SK-N-SH (cell line): ENCODE results near the gene UGT2A1. TPM values are rescaled to one million over a fixed set of nuclear protein-coding genes. Genes with fewer than 3 reads are reported as not detected.

Experiments used
- CTCF ChIA-PET: fragments of 300-600, 350-600 bp; formaldehyde crosslinking; extraction: SDS; loops from one replicate; lab custom pipeline; 2021; lab: Yijun Ruan, JAX
- POLR2A ChIA-PET: fragments of 350-600 bp; sonication (Branson Sonifier 250); formaldehyde crosslinking; extraction: SDS; loops from one replicate; lab custom pipeline; 2020; ENCODE audit warnings: antibody characterized with exemption, inconsistent platforms; lab: Yijun Ruan, JAX
- DNase-seq: peaks from one replicate; pipeline ENCODE4 v3.0.0; 2012
- H2AFZ ChIP-seq: fragments of 200-600 bp; sonication (generic); 2 replicates; pipeline ENCODE4 v1.8.1; 2016; ENCODE audit warnings: antibody characterized with exemption, mild to moderate bottlenecking, low read depth
- H3F3A ChIP-seq: fragments of 200-600 bp; sonication (generic); replicated peaks from 2 replicates; pipeline ENCODE3; 2016; ENCODE audit warnings: antibody characterized with exemption, mild to moderate bottlenecking; ENCODE audit not compliant: insufficient read depth
- H3K27ac ChIP-seq, 2 experiments: fragments of 200-500 bp in 1 of 2; fragments of 200-600 bp in 1 of 2; sonication (Bioruptor generic) in 1 of 2; sonication (generic), shearing (Covaris generic) in 1 of 2; 2 replicates each; pipeline versions ENCODE4 v1.5.1 to v1.6.1; 2014 to 2016; ENCODE audit warnings: low read depth in 2 of 2, inconsistent platforms in 1 of 2, low read length in 1 of 2, mild to moderate bottlenecking in 1 of 2, mixed read lengths in 1 of 2
- H3K27me3 ChIP-seq: fragments of 200-600 bp; sonication (generic), shearing (Covaris generic); 2 replicates; pipeline ENCODE4 v1.6.1; 2016; ENCODE audit warnings: mixed run types; ENCODE audit not compliant: insufficient read depth
- H3K36me3 ChIP-seq, 2 experiments: fragments of 200-500 bp in 1 of 2; fragments of 200-600 bp in 1 of 2; sonication (Bioruptor generic) in 1 of 2; sonication (generic) in 1 of 2; replicated peaks in 1 of 2; 2 replicates each; pipeline versions ENCODE3 to v1.5.1; 2014 to 2016; ENCODE audit warnings: low read length in 1 of 2, mild to moderate bottlenecking in 1 of 2; ENCODE audit not compliant: insufficient read depth in 2 of 2, control insufficient read depth in 1 of 2
- H3K4me1 ChIP-seq, 2 experiments: fragments of 200-500 bp in 1 of 2; fragments of 200-600 bp in 1 of 2; sonication (Bioruptor generic) in 1 of 2; sonication (generic), shearing (Covaris generic) in 1 of 2; 2 replicates each; pipeline versions ENCODE4 v1.5.1 to v1.6.1; 2014 to 2016; ENCODE audit warnings: low read depth in 1 of 2, low read length in 1 of 2, mixed run types in 1 of 2; ENCODE audit not compliant: insufficient read depth in 2 of 2, control insufficient read depth in 1 of 2
- H3K4me2 ChIP-seq: fragments of 200-600 bp; sonication (generic), shearing (Covaris generic); 2 replicates; pipeline ENCODE4 v1.6.1; 2017; ENCODE audit warnings: mixed run types
- H3K4me3 ChIP-seq, 2 experiments: fragments of 200-500 bp in 1 of 2; fragments of 200-600 bp in 1 of 2; sonication (Bioruptor generic) in 1 of 2; sonication (generic), shearing (Covaris generic) in 1 of 2; 2 replicates each; pipeline versions ENCODE4 v1.5.1 to v1.8.1; 2014 to 2016; ENCODE audit warnings: low read depth in 2 of 2, inconsistent platforms in 1 of 2, low read length in 1 of 2, mild to moderate bottlenecking in 1 of 2, mixed read lengths in 1 of 2, moderate library complexity in 1 of 2
- H3K79me2 ChIP-seq: fragments of 200-600 bp; sonication (generic); 2 replicates; pipeline ENCODE4 v1.8.1; 2017; ENCODE audit warnings: mild to moderate bottlenecking; ENCODE audit not compliant: insufficient read depth
- H3K9ac ChIP-seq: fragments of 200-600 bp; sonication (generic); 2 replicates; pipeline ENCODE4 v1.6.1; 2017; ENCODE audit warnings: mixed run types
- H3K9me2 ChIP-seq: fragments of 200-600 bp; sonication (generic); 2 replicates; pipeline ENCODE4 v1.6.1; 2017; ENCODE audit warnings: mixed run types
- H3K9me3 ChIP-seq: fragments of 200-600 bp; sonication (generic); 2 replicates; pipeline ENCODE4 v1.6.1; 2017; ENCODE audit warnings: mixed run types, mild to moderate bottlenecking, moderate library complexity
- H4K20me1 ChIP-seq: fragments of 200-600 bp; sonication (generic); 2 replicates; pipeline ENCODE4 v1.6.1; 2017; ENCODE audit warnings: mild to moderate bottlenecking, mixed run types; ENCODE audit not compliant: insufficient read depth
- CHD2 ChIP-seq: fragments of 150-350 bp; IDR thresholded peaks from 2 replicates; pipeline ENCODE4 v1.6.1; 2018; ENCODE audit warnings: low read length; ENCODE audit not compliant: partially characterized antibody
- CTCF ChIP-seq: fragments of 200-600 bp; sonication (generic); IDR thresholded peaks from 2 replicates; pipeline ENCODE4 v1.6.1; 2017; ENCODE audit warnings: antibody characterized with exemption, mild to moderate bottlenecking, moderate library complexity
- FOSL2 ChIP-seq: IDR thresholded peaks from 2 replicates; pipeline ENCODE4 v1.4.0; 2012; ENCODE audit warnings: low read depth, mild to moderate bottlenecking, moderate library complexity, borderline replicate concordance
- FOXJ3 ChIP-seq: sonication (generic); formaldehyde crosslinking; IDR thresholded peaks from 2 replicates; pipeline ENCODE4 v1.5.1; 2020; ENCODE audit warnings: mild to moderate bottlenecking, missing genetic modification reagents
- GABPA ChIP-seq: IDR thresholded peaks from 2 replicates; pipeline ENCODE4 v1.4.0; 2012; ENCODE audit warnings: low read depth, mild to moderate bottlenecking
- GATA2 ChIP-seq: sonication (generic); formaldehyde crosslinking; IDR thresholded peaks from 2 replicates; pipeline ENCODE4 v1.5.0; 2020; ENCODE audit warnings: mild to moderate bottlenecking, missing genetic modification reagents
- MAX ChIP-seq: IDR thresholded peaks from 2 replicates; pipeline ENCODE4 v1.4.0; 2012; ENCODE audit warnings: low read depth
- MEF2A ChIP-seq: IDR thresholded peaks from 2 replicates; pipeline ENCODE4 v1.4.0; 2012; ENCODE audit warnings: low read depth, borderline replicate concordance
- NRF1 ChIP-seq: IDR thresholded peaks from 2 replicates; pipeline ENCODE4 v1.6.1; 2012; ENCODE audit warnings: low read depth, mild to moderate bottlenecking, low read length
- PBX3 ChIP-seq: IDR thresholded peaks from 2 replicates; pipeline ENCODE4; 2012
- POLR2AphosphoS5 ChIP-seq: IDR thresholded peaks from 2 replicates; pipeline ENCODE4 v1.6.1; 2012; ENCODE audit warnings: low read depth, low read length
- RCOR1 ChIP-seq: fragments of 150-350 bp; IDR thresholded peaks from 2 replicates; pipeline ENCODE4 v1.6.1; 2017; ENCODE audit warnings: antibody characterized with exemption, low read length
- RFX5 ChIP-seq: IDR thresholded peaks from 2 replicates; pipeline ENCODE4 v1.6.1; 2012; ENCODE audit warnings: mild to moderate bottlenecking, improper control_type of control experiment, low read length
- SIN3A ChIP-seq: IDR thresholded peaks from 2 replicates; pipeline ENCODE4 v1.6.1; 2012; ENCODE audit warnings: low read depth, mild to moderate bottlenecking, low read length, moderate library complexity, borderline replicate concordance
- TCF12 ChIP-seq: IDR thresholded peaks from 2 replicates; pipeline ENCODE4 v1.4.0; 2012
- TEAD4 ChIP-seq: IDR thresholded peaks from 2 replicates; pipeline ENCODE4 v1.4.0; 2012; ENCODE audit warnings: mild to moderate bottlenecking, borderline replicate concordance; ENCODE audit not compliant: insufficient read depth
- USF2 ChIP-seq: fragments of 150-350 bp; IDR thresholded peaks from 2 replicates; pipeline ENCODE4 v1.6.1; 2017; ENCODE audit warnings: antibody characterized with exemption, low read length, low read depth, borderline replicate concordance
- WGBS: methylation state at CpG from one replicate; pipeline ENCODE4 v1.1.6; 2017; ENCODE audit warnings: low lambda C conversion rate; 5-methylcytosine and 5-hydroxymethylcytosine counted together
- polyA plus RNA-seq, 3 experiments: library from polyadenylated mRNA; depleted of rRNA; stranded (reverse); fragments of >200 nt; gene quantifications; 2 replicates each; pipeline ENCODE4 v1.2.3, GENCODE V29; 2012
- TF ChIP-seq, protein P1 (sequence below): fragments of 150-350 bp; IDR thresholded peaks from 2 replicates; pipeline ENCODE4 v1.6.1; 2016; ENCODE audit warnings: mild to moderate bottlenecking, low read depth, low read length
- TF ChIP-seq, protein P2 (sequence below): IDR thresholded peaks from 2 replicates; pipeline ENCODE4 v1.4.0; 2012; ENCODE audit warnings: low read depth, borderline replicate concordance

Gene UGT2A1
- polyA plus RNA-seq, 1 of the 3 experiments (the other 2 are of a cell fraction): 0.10 TPM

- TF ChIP-seq POLR2AphosphoS5 (no peak), FOXJ3 (no peak), GABPA (no peak), RCOR1 (no peak), MEF2A (no peak), USF2 (no peak)
- 3% methylated on average over 1 of the region's 1 CpG for WGBS
- Histone ChIP-seq H3K9me3 (no peaks in the 10 kb centered on the region), H3K4me2 (no peak overlapping the region), H3K27me3 (no peaks in the 10 kb centered on the region; the same call in 1 of the 2 replicates), H3K9me2 (no peaks in the 10 kb centered on the region), H3K79me2 (no peaks in the 10 kb centered on the region), H3K36me3 (no peaks in the 10 kb centered on the region), H3K9ac (no peak overlapping the region), H3F3A (no peaks in the 10 kb centered on the region), H4K20me1 (no peaks in the 10 kb centered on the region), H3K4me3 (no peak overlapping the region), H2AFZ (no peak overlapping the region), H3K27ac (no peak overlapping the region), H3K4me1 (no peaks in the 10 kb centered on the region)
- ChIA-PET POLR2A (no interaction called here), CTCF (interaction anchor here (1.0 kb wide), 1 partner anchor 12 kb away, joined by 3 read pairs; no protein-coding TSS in a partner anchor)
- no peak for DNase-seq
Measured at GRCh38 chr4:69610484-69610883, 42.6 kb downstream of the UGT2A1 start.

DNA sequence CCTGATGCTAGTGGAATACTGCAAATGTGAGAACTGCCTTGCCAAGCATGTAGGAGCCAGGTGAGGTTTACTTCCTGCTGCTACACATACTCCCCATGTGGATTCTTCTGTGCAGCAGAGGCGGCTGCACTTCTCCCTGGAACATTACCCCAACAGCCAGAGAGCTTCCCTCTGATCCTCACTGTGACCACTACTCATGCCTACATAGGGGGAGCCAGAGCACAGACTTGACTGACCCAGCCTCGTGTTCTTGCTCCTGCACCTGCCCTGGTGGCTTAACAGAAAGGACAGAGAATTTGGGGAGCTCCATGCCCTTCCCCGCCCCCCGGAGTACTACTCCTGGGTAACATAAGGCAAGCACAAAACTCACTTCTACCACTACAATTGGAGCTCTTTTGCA, 52.0 kb downstream of the UGT2A1 start:
- ChIA-PET POLR2A (no interaction called here), CTCF (no interaction called here)
- Histone ChIP-seq H3K36me3 (no peaks in the 10 kb centered on the region), H3K9me2 (no peaks in the 10 kb centered on the region), H3K4me2 (no peak overlapping the region), H3K4me1 (no peaks in the 10 kb centered on the region), H2AFZ (no peak overlapping the region), H3K27me3 (no peaks in the 10 kb centered on the region), H3K9ac (no peak overlapping the region), H3K9me3 (no peaks in the 10 kb centered on the region), H3K79me2 (no peaks in the 10 kb centered on the region), H3F3A (no peaks in the 10 kb centered on the region), H3K27ac (no peak overlapping the region), H4K20me1 (no peaks in the 10 kb centered on the region), H3K4me3 (no peak overlapping the region)
- DNase-seq: no peak
- WGBS: 0% methylated on average over 1 of the region's 4 CpGs
- TF ChIP-seq CHD2 (no peak), SIN3A (no peak), FOXJ3 (no peak), PBX3 (no peak), TEAD4 (no peak), CTCF (no peak), RFX5 (no peak), FOSL2 (no peak), MAX (no peak), NRF1 (no peak), GATA2 (CRISPR knock-in tag) (no peak), TCF12 (no peak), USF2 (no peak), MEF2A (no peak), RCOR1 (no peak)
- TF ChIP-seq, protein P1, sequence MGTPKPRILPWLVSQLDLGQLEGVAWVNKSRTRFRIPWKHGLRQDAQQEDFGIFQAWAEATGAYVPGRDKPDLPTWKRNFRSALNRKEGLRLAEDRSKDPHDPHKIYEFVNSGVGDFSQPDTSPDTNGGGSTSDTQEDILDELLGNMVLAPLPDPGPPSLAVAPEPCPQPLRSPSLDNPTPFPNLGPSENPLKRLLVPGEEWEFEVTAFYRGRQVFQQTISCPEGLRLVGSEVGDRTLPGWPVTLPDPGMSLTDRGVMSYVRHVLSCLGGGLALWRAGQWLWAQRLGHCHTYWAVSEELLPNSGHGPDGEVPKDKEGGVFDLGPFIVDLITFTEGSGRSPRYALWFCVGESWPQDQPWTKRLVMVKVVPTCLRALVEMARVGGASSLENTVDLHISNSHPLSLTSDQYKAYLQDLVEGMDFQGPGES: no peak
- TF ChIP-seq, protein P2, sequence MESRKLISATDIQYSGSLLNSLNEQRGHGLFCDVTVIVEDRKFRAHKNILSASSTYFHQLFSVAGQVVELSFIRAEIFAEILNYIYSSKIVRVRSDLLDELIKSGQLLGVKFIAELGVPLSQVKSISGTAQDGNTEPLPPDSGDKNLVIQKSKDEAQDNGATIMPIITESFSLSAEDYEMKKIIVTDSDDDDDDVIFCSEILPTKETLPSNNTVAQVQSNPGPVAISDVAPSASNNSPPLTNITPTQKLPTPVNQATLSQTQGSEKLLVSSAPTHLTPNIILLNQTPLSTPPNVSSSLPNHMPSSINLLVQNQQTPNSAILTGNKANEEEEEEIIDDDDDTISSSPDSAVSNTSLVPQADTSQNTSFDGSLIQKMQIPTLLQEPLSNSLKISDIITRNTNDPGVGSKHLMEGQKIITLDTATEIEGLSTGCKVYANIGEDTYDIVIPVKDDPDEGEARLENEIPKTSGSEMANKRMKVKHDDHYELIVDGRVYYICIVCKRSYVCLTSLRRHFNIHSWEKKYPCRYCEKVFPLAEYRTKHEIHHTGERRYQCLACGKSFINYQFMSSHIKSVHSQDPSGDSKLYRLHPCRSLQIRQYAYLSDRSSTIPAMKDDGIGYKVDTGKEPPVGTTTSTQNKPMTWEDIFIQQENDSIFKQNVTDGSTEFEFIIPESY: no peak
